ENCODE results near the gene ZNF584.

Gene ZNF584

DNA sequence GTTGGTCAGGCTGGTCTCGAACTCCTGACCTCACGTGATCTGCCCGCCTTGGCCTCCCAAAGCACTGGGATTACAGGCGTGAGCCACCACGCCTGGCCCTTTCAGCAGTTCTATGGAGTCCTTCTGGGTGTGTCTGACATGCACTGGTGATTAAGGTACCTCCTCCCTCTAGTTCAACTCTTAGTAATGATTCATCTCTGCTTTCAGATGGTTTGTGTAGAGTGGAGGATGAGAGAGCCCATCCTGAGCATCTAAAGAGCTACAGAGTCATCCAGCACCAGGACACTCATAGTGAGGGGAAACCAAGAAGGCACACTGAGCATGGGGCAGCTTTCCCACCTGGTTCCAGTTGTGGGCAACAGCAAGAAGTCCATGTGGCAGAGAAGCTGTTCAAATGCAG is 8.2 kb downstream of the ZNF584 start:
- Histone ChIP-seq H3K27me3 (ENCODE audit: insufficient read depth, poor library complexity, severe bottlenecking) (no peaks in the 10 kb centered on the region), H3K4me3 (replicated peaks; ENCODE audit: insufficient read depth, low read length) (no peak overlapping the region), H3K27ac (replicated peaks) (no peak overlapping the region)
- DNase-seq (ENCODE audit: low read depth in 1 of 2, low spot score in 1 of 2): no peak
- TF ChIP-seq CTCF (IDR thresholded peaks at IDR 0.05; ENCODE audit: insufficient read depth, low read length) (no peak), POLR2AphosphoS5 (IDR thresholded peaks at IDR 0.05; ENCODE audit: low read depth) (no peak), GABPA (IDR thresholded peaks at IDR 0.05; ENCODE audit: low read depth) (no peak), SPI1 (IDR thresholded peaks at IDR 0.05; ENCODE audit: borderline replicate concordance, low read depth) (no peak)
- TF ChIP-seq, protein P1, sequence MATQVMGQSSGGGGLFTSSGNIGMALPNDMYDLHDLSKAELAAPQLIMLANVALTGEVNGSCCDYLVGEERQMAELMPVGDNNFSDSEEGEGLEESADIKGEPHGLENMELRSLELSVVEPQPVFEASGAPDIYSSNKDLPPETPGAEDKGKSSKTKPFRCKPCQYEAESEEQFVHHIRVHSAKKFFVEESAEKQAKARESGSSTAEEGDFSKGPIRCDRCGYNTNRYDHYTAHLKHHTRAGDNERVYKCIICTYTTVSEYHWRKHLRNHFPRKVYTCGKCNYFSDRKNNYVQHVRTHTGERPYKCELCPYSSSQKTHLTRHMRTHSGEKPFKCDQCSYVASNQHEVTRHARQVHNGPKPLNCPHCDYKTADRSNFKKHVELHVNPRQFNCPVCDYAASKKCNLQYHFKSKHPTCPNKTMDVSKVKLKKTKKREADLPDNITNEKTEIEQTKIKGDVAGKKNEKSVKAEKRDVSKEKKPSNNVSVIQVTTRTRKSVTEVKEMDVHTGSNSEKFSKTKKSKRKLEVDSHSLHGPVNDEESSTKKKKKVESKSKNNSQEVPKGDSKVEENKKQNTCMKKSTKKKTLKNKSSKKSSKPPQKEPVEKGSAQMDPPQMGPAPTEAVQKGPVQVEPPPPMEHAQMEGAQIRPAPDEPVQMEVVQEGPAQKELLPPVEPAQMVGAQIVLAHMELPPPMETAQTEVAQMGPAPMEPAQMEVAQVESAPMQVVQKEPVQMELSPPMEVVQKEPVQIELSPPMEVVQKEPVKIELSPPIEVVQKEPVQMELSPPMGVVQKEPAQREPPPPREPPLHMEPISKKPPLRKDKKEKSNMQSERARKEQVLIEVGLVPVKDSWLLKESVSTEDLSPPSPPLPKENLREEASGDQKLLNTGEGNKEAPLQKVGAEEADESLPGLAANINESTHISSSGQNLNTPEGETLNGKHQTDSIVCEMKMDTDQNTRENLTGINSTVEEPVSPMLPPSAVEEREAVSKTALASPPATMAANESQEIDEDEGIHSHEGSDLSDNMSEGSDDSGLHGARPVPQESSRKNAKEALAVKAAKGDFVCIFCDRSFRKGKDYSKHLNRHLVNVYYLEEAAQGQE (IDR thresholded peaks at IDR 0.05; ENCODE audit: insufficient replicate concordance, low read depth): no peak

DNA sequence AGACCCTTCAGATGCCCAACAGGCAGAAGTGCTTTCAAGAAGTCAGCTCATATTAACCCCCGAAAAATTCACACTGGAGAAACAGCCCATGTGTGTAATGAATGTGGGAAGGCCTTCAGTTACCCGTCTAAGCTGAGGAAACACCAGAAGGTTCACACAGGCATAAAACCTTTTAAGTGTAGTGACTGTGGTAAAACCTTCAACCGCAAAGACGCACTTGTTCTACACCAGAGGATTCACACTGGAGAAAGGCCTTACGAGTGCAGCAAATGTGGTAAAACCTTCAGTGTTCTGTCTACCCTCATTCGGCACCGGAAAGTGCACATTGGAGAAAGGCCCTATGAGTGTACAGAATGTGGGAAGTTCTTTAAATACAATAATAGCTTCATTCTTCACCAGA is 8.6 kb downstream of the ZNF584 start:
- TF ChIP-seq GABPA (IDR thresholded peaks at IDR 0.05; ENCODE audit: low read depth) (no peak), POLR2AphosphoS5 (IDR thresholded peaks at IDR 0.05; ENCODE audit: low read depth) (no peak), SPI1 (IDR thresholded peaks at IDR 0.05; ENCODE audit: borderline replicate concordance, low read depth) (no peak), CTCF (IDR thresholded peaks at IDR 0.05; ENCODE audit: insufficient read depth, low read length) (no peak)
- TF ChIP-seq, protein P1 (IDR thresholded peaks at IDR 0.05; ENCODE audit: insufficient replicate concordance, low read depth): no peak
- no peak for DNase-seq (ENCODE audit: low read depth in 1 of 2, low spot score in 1 of 2)
- H3K4me3 ChIP-seq (replicated peaks; ENCODE audit: insufficient read depth, low read length): no peak overlapping the region
- H3K27me3 ChIP-seq (ENCODE audit: insufficient read depth, poor library complexity, severe bottlenecking): no peaks in the 10 kb centered on the region
- no peak overlapping the region for H3K27ac ChIP-seq (replicated peaks)

DNA sequence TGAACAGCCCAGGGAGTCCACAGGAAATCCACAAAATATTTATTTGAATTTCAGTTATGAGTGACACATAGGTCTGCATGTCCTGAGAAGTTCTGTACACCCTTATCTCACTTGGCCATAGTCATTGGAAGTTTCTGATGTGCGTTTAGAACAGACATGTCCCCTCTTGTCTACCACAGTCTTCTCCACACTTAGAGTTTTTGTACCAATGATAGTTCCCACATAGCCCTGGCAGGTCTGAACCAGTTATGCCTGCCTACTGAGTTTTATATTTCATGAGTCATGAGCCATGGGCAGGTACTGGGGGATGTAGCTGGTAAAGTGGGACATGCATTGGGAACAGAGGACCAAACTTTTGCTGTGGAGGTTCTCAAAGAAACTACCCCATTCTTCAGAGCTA is 20.2 kb downstream of the ZNF584 start:
- Histone ChIP-seq H3K27me3 (ENCODE audit: insufficient read depth, poor library complexity, severe bottlenecking) (no peaks in the 10 kb centered on the region), H3K4me3 (replicated peaks; ENCODE audit: insufficient read depth, low read length) (no peak overlapping the region), H3K27ac (replicated peaks) (no peak overlapping the region)
- DNase-seq (ENCODE audit: low read depth in 1 of 2, low spot score in 1 of 2): no peak
- TF ChIP-seq, protein P1 (IDR thresholded peaks at IDR 0.05; ENCODE audit: insufficient replicate concordance, low read depth): no peak
- TF ChIP-seq POLR2AphosphoS5 (IDR thresholded peaks at IDR 0.05; ENCODE audit: low read depth) (no peak), SPI1 (IDR thresholded peaks at IDR 0.05; ENCODE audit: borderline replicate concordance, low read depth) (no peak), GABPA (IDR thresholded peaks at IDR 0.05; ENCODE audit: low read depth) (no peak), CTCF (IDR thresholded peaks at IDR 0.05; ENCODE audit: insufficient read depth, low read length) (no peak)
